ENCODE results near the gene DUSP3.

GRCh38 chr17:43817826-43818225 lies 39.0 kb upstream of the DUSP3 start:
- TF ChIP-seq CTCF (IDR thresholded peaks at IDR 0.05) = no peak
- TF ChIP-seq POLR2AphosphoS5 (IDR thresholded peaks at IDR 0.05) = no peak
